HG03439 (cell line): ENCODE data around the gene POLE4.

ENCODE experiments used
- ATAC-seq: cut with Tn5 transposase; IDR thresholded peaks from one replicate; pipeline ENCODE4 v1.9.1; 2021; ENCODE audit warnings: mild to moderate bottlenecking, moderate library complexity; ENCODE audit not compliant: unreplicated experiment

The POLE4 gene

DNA sequence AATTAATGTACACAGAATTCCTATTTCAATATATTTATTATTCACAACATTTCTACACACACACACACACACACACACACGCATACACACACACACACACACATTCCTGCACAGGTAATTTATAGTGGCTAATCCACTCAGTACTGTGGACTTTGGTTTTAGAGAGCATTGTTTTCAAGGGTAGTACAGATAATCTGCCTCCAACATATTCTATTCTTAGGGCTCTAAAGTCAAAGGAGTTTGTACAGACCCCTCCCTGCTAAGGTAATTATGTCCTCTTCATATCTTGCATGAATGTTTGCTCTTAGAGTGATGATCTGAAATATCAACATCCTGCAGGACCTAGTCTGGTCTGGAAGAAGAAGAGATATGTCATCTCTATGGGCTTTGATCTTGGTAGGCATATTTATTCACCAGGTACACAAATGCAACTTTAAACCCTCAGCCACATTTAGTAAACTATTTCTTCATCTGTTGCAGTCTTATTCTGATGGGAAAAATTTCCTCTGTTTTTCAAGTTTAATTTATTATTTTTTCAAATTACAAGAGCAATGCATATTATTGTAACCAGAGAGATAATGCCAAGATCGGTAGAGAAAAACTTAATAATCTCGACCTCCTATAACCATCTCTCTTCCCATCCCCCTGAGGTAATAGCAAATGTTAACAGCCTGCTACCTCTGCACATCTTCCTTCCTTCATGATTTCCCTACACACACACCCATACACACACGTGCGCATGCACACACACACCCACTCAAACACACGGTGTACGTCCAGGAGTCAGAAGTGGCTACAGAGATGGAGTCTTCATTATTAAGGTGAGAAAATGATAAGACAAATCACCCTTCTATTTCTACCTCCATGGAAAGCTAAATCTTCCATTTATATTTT is 18.3 kb upstream of the POLE4 start:
- no peak for ATAC-seq

DNA sequence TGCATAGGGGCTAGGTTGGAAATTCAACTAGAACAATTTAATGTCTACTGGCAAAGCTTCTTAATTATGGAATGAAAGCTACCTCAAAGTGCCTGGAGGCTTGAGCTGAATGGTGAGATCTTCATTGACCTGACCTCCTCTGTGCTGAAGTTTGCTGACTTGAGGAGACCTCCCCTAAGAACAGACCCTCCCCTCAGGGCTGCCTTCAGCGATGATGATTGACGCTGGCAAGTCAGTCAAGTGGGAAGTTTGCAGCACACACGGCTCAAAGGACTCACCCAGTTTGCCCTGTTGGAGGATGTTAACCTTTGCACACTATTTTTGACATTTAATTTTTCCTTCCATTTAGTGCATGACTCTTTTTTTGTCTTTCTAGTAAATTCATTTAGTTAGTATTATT is 17.2 kb upstream of the POLE4 start:
- no peak for ATAC-seq

DNA sequence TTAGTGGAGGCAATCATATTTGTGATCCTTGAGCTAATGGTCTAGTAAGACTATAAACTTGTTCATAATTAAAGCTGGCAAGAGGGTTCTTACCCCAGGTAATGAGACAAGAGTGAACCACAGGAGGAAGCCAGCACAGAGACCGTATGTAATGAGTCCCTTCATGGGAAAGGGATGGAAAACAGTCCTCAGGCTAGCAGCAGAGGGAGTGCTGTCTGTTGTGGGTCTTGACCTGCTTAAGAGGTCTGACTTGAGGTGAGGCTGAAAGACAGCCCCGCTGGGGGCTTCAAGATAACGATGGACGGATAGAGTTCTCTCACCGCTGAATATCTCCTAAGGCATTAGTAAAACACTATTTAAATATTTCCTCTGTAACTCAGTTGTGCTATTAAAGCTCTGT is 16.2 kb upstream of the POLE4 start:
- ATAC-seq: no peak

DNA sequence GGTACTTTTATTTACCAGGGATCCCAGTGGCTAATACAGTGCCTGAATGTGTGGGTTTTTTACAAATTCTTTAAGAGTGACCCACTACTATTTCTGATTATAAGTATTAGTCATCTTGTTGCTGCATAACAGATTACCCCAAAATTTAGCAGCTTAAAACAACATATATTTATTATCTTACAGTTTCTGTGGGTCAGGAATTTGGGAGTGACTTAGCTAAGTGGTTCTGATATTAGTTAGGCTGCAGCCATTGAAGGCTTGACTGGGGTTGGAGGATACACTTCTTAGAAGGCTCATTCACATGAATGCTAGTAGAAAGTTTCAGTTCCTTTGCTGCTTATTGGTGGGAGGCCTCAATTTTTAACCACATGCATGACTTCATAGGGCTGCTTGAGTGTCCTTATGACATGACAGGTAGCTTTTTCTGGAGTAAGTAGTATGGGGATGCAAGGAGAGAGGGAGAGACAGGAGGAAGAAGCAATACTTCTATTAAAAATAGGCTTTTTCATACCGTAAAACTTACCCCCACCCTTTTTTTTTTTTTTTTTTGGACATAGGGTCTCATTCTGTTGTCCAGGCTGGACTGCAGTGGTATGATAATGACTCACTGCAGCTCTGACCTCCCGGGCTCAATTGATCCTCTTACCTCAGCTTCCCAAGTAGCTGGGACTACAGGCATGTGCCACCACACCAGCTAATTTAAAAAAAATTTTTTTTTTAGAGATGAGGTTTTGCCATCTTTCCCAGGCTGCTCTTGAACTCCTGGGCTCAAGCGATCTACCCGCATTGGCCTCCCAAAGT is 13.3 kb upstream of the POLE4 start:
- peak; percentile 99 for ATAC-seq

DNA sequence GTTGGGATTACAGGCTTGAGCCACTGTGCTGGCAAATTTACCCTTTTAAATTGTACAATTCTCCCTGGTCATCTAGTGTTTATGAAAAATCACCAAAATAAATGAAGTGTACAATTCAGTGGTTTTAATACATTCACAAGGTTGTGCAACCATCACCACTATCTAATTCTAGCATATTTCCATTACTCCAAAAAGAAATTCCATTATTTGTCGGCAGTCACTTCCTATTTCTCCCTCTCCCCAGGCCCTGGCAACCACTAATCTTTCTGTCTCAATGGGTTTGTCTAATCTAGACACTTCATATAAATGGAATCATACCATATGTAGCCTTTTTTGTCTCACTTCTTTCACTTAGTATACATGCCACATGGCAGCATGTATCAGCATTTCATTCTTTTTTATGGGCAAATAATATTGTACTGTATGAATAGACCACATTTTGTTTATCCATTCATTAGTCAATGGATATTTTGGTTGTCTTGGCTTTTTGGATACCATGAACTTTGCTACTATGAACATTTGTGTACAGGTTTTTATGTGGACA is 12.6 kb upstream of the POLE4 start:
- ATAC-seq: no peak

DNA sequence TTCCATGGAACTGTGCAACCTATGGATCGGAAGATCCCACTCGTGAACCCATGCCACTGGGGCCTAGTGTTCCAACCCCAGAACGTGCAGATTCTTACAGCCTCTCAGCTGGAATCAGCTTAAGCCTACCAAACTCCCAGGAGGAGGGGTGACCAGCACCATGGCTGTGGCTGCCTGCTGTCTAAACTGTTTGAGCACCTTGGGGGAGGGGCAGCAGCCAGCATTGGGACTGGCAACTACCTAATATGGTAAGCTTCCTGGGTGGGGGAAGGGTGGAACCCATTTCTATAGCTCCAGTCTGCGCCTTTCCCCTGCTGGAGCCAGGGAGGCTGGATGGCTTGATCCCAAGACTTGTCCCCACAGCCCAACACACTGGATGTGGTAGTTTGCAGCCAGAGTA is 10.7 kb upstream of the POLE4 start:
- no peak for ATAC-seq

DNA sequence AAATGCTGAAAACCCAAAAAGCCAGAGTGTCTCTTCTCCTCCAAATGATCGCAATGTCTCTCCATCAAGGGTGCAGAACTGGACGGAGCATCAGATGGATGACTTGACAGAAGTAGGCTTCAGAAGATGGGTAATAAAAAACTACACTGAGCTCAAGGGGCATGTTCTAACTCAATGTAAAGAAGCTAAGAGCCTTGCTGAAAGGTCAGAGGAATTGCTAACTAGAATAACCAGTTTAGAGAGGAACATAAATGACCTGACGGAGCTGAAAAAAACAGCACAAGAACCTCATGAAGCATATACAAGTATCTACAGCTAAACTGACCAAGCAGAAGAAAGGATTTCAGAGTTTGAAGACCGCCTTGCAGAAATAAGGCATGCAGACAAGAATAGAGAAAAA is 9.7 kb upstream of the POLE4 start:
- ATAC-seq: no peak

DNA sequence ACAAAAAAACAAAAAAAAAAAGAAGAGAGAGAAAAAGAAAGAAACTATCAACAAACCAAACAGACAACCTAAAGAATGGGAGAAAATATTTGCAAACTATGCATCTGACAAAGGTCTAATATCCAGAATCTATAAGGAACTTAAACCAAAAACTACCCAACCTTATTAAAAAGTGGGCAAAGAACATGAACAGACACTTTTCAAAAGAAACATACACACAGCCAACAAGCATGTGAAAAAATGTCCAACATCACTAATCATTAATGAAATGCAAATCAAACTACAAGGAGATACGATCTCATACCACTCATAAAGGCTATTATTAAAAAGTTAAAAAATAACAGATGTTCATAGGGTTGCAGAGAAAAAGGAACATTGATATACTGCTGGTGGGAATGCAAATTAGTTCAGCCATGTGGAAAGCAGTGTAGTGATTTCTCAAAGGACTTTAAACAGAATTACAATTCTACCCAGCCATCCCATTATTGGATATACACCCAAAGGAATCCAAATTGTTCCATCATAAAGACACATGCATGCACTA is 7.2 kb upstream of the POLE4 start:
- ATAC-seq: no peak

DNA sequence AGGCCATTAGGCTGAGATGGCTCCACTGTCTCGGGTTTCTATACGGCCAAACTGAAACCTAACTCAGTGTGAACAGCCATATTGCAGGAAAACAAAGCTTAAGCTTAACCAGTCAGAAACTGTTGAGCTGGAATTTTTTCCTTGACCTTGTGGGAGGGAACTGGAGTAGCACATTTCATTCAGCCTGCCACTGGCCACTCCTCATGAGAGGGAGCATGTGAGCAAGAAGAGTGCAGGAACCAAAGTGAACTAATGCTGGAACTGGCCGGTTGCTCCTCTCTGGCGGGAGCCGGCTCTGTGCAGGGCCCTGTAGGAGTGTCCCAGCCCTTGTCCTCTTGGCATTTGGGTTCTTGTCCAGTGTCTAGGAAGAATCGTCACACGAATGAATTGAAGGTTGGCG is 5.9 kb upstream of the POLE4 start:
- ATAC-seq: no peak

DNA sequence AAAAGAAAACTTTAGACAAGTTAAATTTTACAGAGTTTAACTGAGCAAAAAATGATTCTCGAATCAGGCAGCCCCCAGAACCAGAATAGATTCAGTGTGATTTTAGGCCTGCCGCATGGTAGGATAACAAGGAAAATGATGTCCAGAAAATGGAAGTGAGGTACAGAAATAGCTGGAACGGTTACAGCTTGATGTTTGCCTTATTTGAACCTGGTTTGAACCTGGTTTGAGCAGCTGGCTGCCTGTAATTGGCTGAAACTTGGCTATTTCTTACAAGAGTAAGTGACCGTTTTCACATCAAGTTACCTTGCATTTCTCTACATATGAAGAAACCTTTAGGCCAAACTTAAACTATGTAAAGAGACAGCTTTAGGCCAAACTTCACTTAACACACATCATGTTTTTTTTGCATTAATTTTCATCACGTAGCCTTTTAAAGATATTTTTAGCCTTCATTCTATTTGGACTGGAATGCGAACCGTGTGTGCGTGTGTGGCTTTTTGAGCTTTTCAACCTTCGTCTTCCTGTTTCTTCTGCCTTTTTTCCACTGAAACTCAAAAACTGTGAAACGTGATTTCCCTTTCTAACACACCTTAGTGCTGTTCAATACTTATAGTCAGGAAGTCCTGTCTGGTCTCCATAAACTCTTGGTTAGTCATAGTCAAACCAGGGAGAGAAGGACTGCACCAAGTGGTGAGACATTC is 4.5 kb upstream of the POLE4 start:
- ATAC-seq: no peak

DNA sequence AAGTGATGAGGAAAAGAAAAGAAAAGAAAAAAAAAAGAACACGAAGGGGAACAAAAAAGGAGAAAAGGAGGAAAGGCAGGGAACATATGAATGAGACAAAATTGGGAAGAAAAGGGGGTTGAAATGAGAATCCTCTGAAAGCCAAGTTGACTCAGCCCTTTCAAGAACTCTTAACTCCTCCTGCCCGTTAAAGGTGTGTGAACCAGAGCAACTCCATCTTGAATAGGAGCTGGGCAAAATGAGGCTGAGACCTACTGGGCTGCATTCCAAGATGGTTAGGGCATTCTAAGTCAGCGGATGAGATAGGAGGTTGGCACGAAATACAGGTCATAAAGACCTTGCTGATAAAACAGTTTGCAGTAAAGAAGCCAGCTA is 4.0 kb upstream of the POLE4 start:
- ATAC-seq: no peak

DNA sequence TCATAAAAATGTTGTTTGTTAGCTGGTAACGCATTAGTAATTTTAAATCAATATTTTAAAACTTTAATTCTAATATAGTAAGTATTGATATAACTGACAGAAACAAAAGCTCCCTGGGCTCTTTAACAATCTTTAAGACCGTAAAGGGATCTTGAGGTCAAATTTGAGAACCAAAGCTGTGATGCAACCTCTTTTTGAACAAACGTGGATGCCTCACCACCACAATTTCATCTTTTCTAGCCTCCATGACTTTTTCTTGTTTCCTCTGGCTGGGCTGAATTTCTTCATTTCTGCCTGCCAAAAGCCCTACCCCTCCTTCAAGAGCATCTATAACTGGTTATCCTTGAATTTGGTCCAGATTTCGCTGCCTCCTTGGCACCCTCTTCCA is 563 bp upstream of the POLE4 start:
- ATAC-seq: no peak

DNA sequence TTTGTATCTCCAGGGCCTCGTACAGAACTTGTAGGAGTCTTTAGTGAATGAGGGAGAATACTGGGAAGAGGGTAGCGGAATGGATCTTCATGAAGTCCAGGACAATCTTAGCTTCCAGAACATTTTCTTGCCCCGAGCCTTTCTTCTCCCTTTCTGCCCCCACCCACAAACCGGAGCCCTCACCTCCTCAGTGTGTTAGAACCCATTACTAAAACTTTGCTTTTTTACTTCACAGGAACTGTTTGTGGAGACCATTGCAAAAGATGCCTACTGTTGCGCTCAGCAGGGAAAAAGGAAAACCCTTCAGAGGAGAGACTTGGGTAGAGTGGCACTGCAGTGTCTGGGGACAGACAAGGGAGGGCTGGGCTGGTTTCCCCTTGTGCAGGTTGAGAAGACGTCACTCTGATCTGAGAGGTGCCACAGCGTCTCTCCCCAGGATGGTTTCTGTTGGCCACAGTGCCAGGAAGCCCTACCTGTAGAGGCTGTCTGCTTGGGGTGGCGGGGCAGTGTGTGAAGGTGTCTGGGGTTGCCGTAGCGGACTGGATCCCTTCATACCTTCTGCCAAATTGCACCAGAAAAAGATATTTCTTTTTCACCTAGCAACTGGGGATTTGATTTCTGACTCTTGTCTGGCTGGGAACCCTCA is 786 bp downstream of the POLE4 start:
- no peak for ATAC-seq

DNA sequence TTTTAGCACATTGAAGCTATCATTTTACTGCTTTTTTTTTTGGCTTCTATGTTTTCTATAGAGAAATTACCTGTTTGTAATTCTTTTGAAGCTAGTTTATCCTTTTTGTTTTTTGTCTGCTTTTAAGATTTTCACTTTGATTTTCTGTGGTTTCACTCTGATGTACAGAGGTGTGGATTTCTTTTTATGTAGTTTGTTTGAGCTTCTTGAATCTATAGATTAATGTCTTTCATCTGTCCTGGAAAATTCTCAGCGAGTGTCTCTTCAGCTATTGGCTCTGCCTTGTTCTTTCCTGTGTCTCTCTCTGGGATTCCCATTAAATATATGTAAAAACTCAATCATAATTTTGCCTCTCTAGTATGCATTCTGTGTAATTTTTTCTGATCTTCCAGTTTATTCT is 8.4 kb downstream of the POLE4 start:
- no peak for ATAC-seq

DNA sequence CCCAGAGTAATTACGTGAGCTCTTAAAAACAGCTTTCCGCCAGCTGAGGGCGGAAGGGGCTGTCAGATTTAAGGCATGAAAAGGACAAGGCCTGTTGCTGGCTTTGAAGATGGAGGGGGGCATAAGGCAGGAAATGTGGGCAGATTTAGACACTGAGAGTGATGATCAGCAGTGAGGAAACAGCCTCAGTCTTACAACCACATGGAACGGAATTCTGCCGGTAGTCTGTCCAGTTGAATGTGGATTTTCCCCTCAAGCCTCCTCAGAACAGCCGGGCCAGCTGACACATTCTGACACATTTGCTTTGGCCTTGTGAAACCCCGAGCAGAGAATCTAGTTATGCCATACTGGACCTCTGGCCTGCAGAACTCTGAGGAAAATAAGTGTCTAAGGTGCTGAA is 16.6 kb downstream of the POLE4 start:
- no peak for ATAC-seq

DNA sequence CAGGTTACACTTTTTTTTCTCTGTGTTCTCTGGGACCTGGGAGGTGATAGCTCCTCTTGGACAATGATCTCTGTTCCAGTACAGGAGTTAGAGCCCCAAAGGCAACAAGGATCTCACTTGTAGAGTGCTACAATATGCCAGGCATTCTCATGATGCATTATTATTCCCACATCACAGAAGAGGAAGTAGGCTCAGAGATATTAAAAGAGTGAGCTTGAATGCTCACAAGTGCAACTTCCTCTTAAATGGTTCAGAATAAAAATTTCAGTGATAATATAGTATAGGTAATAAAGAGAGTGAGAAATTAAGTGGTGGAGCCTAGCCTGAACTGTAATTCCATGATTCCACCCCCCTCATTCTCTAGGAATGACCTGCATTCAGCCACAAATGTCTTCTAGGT is 21.4 kb downstream of the POLE4 start:
- no peak for ATAC-seq

DNA sequence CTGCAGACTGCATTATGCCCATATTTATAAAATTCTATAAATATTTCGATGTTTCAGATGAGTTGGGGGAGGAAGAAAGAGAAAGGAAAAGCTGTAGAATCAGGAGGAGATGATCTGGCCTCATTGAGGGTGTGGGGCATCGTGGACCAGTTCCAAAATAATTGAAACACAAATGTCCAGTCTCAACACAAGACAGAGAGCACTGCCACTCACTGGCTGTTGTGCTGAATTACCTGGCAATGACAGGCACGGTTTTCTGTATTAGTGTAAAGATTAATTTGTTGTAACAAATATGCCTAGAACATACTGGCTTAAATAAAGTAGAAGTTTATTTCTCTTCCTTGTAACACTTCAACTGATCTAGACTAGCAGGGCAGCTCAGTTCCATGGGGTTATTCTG is 24.1 kb downstream of the POLE4 start:
- ATAC-seq: no peak

DNA sequence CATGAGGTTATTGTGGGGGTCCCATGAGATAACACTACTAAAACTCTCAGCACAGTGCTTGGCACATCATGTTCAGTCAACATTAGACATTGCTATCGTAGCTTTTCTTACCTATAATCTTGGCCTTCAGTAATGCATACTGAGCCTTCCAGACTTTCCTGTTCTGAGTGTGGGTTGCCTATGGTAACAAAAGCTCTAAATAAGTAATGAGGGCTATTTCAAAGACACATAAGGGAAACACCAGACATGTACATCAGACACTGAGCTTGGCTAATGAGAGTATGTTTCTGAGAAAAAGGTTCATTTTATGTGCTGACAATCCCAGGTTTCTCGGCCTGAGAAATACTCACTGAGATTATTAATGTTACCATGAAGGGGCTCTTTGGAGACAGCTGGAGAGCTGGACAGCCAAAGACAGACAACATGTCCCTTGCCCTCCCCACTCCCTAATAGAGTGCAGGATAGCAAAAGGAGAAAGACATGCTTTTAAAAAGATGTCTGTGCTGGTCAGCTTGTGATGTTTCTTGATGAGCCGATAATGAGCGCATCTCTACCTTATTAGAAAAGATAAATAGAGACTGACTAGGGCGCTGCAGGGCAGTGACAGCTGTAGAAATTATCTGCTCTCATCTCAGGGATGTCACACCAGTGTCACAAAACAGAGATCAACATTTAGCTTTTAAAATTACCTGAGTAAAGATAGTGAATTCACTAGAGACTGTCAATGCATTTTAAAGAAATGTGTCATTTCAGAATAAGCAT is 25.4 kb downstream of the POLE4 start:
- ATAC-seq: no peak

DNA sequence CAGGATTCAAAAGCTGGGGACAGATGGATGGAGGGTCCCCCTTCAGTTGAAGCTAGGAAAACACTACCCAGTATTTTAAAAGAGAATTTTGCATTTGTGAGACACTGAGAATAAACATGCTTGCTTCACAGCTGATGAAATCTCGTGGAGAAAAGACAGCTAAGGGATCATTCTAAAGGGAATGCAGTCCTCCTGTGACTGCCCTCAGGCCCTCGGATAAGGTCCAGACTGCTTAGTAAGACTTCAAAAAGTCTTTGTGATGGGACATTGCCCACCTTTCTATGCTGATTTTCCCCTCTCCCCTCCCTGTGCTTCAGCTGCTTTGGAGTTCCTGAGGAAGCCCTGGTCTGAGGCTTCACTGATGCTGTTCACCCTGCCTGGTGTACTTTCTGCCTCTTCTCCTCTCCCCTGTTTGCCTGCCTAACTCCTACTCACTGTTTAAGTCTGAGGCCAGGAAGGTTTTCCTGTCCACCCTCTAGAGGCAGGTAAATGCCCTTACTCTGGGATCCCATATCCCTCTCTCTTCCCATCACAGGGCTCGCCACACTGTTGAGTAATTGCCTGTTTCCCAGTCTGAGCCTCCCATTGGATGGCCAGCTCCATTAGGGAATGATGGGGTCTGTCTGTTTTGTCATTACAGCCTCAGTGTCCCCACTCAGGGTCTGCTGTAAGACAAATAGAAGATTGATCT is 26.6 kb downstream of the POLE4 start:
- ATAC-seq: no peak
